Peyer's patch (tissue), 4 donors: ENCODE measurements around the gene CWC27.

Experiments used
- CTCF ChIP-seq, 6 experiments: fragments of 450-650 bp in 4 of 6; fragments of 200-600 bp in 2 of 6; sonication (generic) in 1 of 6; IDR thresholded peaks; one replicate each; pipeline ENCODE4 v1.5.1; 2017 to 2019; ENCODE audit warnings: antibody characterized with exemption in 6 of 6, mild to moderate bottlenecking in 3 of 6, moderate library complexity in 1 of 6
- POLR2A ChIP-seq, 2 donors: fragments of 450-650 bp; IDR thresholded peaks; one replicate each; pipeline ENCODE4 v1.5.1; 2017; ENCODE audit warnings: antibody characterized with exemption in 2 of 2, mild to moderate bottlenecking in 2 of 2, moderate library complexity in 2 of 2

- TF ChIP-seq CTCF (IDR thresholded peaks at IDR 0.05) (no peak), POLR2A (IDR thresholded peaks at IDR 0.05) (no peak)
These were observed 258.3 kb downstream of the CWC27 start for GRCh38 chr5:65026816-65027548.
